Right lobe of liver (tissue), 6 donors: Measurements from ENCODE around the gene PPP2R5D. TPM values are rescaled to one million over a fixed set of nuclear protein-coding genes. Genes with fewer than 3 reads are reported as not detected.

ENCODE experiments used
- ATAC-seq, 4 donors: fragments of 200-7000 bp; cut with Tn5 transposase; one replicate each; pipeline ENCODE4 v1.9.1; 2020; ENCODE audit warnings: mild to moderate bottlenecking in 4 of 4, moderate library complexity in 4 of 4
- DNase-seq, 3 donors: peaks; one replicate each; pipeline ENCODE4 v3.0.0-alpha.2; 2020
- H3K27ac ChIP-seq, 3 donors: fragments of 200-600 bp; one replicate each; pipeline ENCODE4 v1.8.0; 2022
- H3K27me3 ChIP-seq, 2 donors: fragments of 200-600 bp; one replicate each; pipeline ENCODE4 v1.8.0; 2022
- H3K36me3 ChIP-seq, 4 donors: fragments of 200-600 bp; sonication (generic) in 1 of 4; one replicate each; pipeline versions ENCODE4 v1.5.1 to v1.8.0; 2017 to 2022; ENCODE audit warnings: control low read depth in 1 of 4
- H3K4me1 ChIP-seq, 4 donors: fragments of 200-600 bp; sonication (generic) in 1 of 4; one replicate each; pipeline versions ENCODE4 v1.5.1 to v1.8.0; 2017 to 2022; ENCODE audit warnings: control low read depth in 1 of 4
- H3K4me3 ChIP-seq, 3 donors: fragments of 200-600 bp; one replicate each; pipeline ENCODE4 v1.8.0; 2022
- H3K9me3 ChIP-seq, 4 donors: fragments of 200-600 bp; sonication (generic) in 1 of 4; one replicate each; pipeline versions ENCODE4 v1.5.1 to v1.8.0; 2017 to 2022; ENCODE audit warnings: control low read depth in 1 of 4
- POLR2A ChIP-seq: fragments of 450-650 bp; IDR thresholded peaks from one replicate; pipeline ENCODE4 v1.6.1; 2017; ENCODE audit warnings: antibody characterized with exemption, mild to moderate bottlenecking
- WGBS: methylation state at CpG from one replicate; pipeline ENCODE4 v1.1.6; 2018; ENCODE audit warnings: low coverage, low lambda C conversion rate; ENCODE audit not compliant: insufficient coverage; ENCODE audit errors: missing lambda C conversion rate; 5-methylcytosine and 5-hydroxymethylcytosine counted together
- intact Hi-C, 2 donors: fragments of 100-400 bp; cut with DNase I; formaldehyde crosslinking; loops; one replicate each; pipeline versions ENCODE4 v1.11.2 to v1.14.1; 2022
- total RNA-seq, 6 experiments: library from RNA; depleted of rRNA in 2 of 6; stranded (reverse); fragments of >200 nt in 2 of 6; fragmentation: NEBNext Ultra II Directional in 3 of 6; extraction: Animal tissue kit (Norgen Biotek cat#: 25700) in 3 of 6; gene quantifications; one replicate each; pipeline versions ENCODE4 v1.1.0 to v1.2.4, GENCODE V29; 2016 to 2023
- TF ChIP-seq, protein P1 (sequence below), 4 donors: fragments of 200-600 bp in 3 of 4; fragments of 450-650 bp in 1 of 4; IDR thresholded peaks; one replicate each; pipeline versions ENCODE4 v1.5.1 to v1.8.0; 2016 to 2022; ENCODE audit warnings: antibody characterized with exemption in 4 of 4, mild to moderate bottlenecking in 2 of 4
- donor health status: DM: no; HTN: yes; CAD: no.
- donor health status: DM: no; HTN: no; CAD: no.
- donor health status: DM: no; HTN: no; CAD: no.
- donor health status: DM: no; HTN: yes; CAD: no.
- donor health status: DM: no; HTN: yes; CAD: no.

PPP2R5D gene
- total RNA-seq, 6 experiments from 2014 or later: 11.5 to 24.0 (median 16.3) TPM

DNA sequence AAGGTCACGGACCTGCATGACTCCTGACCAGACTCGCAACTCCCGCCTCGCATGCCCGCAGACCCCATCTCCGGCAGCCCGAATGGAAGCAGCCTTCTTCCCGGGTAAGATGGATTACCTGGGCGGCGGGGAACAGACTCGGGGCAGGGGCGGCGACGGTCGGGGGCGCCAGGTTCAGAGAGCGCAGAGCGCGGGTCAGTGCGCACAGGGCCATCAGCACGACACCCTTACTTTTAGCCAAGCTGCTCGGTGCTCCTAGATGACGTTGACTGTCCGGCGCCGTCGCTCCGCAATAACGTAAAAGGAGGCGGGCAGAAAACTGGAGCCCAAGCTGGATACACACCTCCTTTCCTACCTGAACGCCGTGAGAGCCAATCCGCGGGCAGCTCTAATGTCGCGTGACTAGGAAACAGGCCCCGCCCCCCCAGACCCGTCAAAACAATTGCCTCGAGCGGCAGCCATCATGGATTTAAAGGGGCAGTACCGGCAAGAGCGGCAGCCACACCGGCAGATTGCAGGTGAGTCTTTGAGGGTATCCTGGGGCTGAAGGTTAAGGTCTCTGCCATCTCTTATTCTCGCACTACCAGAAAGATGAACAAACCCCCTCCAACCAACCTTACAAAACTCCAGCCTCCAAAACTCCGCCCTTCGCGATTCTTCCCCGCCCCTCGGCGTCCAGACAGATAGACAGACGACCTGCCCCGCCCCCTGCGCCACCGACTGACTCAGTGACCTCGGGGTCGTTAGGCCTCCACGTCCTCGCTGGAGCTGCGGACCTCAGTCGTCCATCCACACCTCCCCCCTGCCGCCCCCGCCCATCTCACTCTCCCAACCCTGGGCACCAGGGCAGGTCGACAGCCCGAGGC lies 75.0 kb downstream of the PPP2R5D start, which contains the start of the genes KLC4 and MRPL2:
Gene KLC4, plus strand, starts transcription at position 464 of the 866 bp plus-strand sequence. CDS start 1,705 bp downstream, outside the sequence.
Gene MRPL2, minus strand, starts transcription at position 267 of the 866 bp plus-strand sequence. Its CDS starts 53 bp downstream, at position 214.
- Histone ChIP-seq H3K4me3 (peak within 1 kb of the TSS; percentile 77 to 98 (median 88)), H3K36me3 (peaks cover 0 to 27% (median 9%) of the 10 kb centered on the region in 4 donors), H3K4me1 (peaks cover 0 to 26% (median 9%) of the 10 kb centered on the region in 4 donors), H3K27ac (peak within 1 kb of the TSS; percentile 89 to 96 (median 89)), H3K27me3 (no peaks in the 10 kb centered on the region), H3K9me3 (no peaks in the 10 kb centered on the region)
- intact Hi-C loops: no loop called here
- peak; percentile 86 to 90 (median 87) for ATAC-seq
- WGBS: 0% methylated on average over 36 of the region's 64 CpGs
- DNase-seq: peak; percentile 97 to 99 (median 99)
- TF ChIP-seq, protein P1, sequence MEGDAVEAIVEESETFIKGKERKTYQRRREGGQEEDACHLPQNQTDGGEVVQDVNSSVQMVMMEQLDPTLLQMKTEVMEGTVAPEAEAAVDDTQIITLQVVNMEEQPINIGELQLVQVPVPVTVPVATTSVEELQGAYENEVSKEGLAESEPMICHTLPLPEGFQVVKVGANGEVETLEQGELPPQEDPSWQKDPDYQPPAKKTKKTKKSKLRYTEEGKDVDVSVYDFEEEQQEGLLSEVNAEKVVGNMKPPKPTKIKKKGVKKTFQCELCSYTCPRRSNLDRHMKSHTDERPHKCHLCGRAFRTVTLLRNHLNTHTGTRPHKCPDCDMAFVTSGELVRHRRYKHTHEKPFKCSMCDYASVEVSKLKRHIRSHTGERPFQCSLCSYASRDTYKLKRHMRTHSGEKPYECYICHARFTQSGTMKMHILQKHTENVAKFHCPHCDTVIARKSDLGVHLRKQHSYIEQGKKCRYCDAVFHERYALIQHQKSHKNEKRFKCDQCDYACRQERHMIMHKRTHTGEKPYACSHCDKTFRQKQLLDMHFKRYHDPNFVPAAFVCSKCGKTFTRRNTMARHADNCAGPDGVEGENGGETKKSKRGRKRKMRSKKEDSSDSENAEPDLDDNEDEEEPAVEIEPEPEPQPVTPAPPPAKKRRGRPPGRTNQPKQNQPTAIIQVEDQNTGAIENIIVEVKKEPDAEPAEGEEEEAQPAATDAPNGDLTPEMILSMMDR (IDR thresholded peaks at IDR 0.05): no peak
- TF ChIP-seq POLR2A: peak; percentile 73

DNA sequence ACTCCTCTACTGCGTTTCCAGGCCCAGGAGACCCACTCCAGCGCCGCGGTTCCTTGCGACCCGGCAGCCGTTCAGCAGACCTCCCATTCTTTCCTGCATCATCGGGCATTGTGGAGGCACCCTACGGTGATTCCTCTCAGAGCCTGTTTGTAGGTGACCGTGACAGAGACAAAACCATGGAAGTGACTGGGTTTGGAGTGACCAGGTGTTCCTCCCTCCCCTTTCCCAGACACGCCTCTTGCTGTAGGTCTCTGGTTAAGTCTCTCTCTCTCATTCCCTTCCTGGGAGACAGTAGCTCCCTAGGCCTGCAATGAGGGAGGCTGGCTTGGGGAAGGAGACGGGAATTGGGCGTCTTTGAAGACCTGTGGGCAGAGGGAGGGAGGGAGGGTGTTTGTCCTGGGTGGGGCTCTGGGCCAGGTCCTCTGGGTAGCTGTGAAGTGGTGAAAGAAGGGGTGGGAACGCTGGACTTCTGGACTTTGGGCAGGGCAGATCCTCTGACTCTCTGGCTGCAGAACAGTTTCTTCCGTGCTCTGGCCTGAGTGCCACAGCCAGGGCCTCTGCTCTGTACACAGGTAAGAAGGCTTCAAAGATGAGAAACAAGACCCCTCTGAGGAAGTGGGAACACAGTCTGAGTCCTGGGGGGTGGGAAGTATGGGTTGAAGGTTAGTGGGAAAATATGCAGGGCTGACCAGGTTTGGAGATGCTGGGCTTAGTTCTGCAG lies 75.8 kb downstream of the PPP2R5D start:
- no peaks in the 10 kb centered on the region for H3K9me3 ChIP-seq
- WGBS: 13% methylated on average over 6 of the region's 15 CpGs
- peak overlapping the region; percentile 89 to 96 (median 89) for H3K27ac ChIP-seq
- intact Hi-C loops: no loop called here
- no peaks in the 10 kb centered on the region for H3K27me3 ChIP-seq
- peaks cover 0 to 33% (median 9%) of the 10 kb centered on the region in 4 donors for H3K36me3 ChIP-seq
- ATAC-seq: peak; percentile 70 to 78 (median 76)
- peaks cover 0 to 26% (median 9%) of the 10 kb centered on the region in 4 donors for H3K4me1 ChIP-seq
- H3K4me3 ChIP-seq: peak overlapping the region; percentile 77 to 98 (median 88)
- TF ChIP-seq, protein P1 (IDR thresholded peaks at IDR 0.05): no peak
- peak; percentile 59 for TF ChIP-seq POLR2A
- DNase-seq: peak; percentile 83 to 96 (median 92)

DNA sequence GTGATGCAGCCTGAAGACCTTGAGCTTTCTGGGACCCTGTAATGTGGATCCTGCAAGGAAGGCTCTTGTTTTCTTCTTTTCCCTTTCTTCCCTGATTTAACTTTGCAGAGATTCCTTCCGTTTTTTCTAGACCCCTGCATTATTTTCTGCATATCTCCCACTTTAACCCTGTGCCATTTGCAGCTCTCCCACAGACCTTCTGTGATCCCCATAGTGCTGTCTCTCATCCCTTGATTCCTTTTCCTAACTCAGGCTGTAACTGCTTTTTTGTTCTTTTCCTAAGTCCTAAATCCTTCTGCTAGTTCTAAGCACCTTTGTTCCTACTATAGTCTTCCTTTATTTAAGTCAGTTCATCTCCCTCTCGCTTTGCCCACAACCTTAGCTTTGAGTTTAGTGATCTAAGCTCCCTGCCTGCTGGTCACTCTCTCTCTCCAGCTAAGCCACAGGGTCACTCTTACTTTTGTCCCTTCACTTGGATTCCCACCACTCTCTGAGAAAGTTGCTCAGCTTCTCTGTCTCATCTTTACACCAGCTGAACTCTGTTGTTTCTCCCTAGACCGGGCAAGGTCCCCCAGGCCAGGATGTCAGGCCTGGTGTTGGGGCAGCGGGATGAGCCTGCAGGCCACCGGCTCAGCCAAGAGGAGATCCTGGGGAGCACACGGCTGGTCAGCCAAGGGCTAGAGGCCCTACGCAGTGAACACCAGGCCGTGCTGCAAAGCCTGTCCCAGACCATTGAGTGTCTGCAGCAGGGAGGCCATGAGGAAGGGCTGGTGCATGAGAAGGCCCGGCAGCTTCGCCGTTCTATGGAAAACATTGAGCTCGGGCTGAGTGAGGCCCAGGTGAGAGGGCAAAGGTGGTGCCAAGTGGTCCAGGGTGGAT lies 76.6 kb downstream of the PPP2R5D start:
- TF ChIP-seq, protein P1 (IDR thresholded peaks at IDR 0.05): no peak
- no peak for TF ChIP-seq POLR2A
- no peaks in the 10 kb centered on the region for H3K27me3 ChIP-seq
- H3K27ac ChIP-seq: peak overlapping the region; percentile 60 to 89 (median 89)
- WGBS: 42% methylated on average over 7 of the region's 12 CpGs
- H3K9me3 ChIP-seq: no peaks in the 10 kb centered on the region
- DNase-seq (peak in 2 of 3 donors; percentile 24 to 54), ATAC-seq (no peak)
- peaks cover 0 to 26% (median 9%) of the 10 kb centered on the region in 4 donors for H3K4me1 ChIP-seq
- H3K36me3 ChIP-seq: peaks cover 0 to 33% (median 10%) of the 10 kb centered on the region in 4 donors
- peak overlapping the region; percentile 77 to 98 (median 88) for H3K4me3 ChIP-seq
- intact Hi-C loops: no loop called here

DNA sequence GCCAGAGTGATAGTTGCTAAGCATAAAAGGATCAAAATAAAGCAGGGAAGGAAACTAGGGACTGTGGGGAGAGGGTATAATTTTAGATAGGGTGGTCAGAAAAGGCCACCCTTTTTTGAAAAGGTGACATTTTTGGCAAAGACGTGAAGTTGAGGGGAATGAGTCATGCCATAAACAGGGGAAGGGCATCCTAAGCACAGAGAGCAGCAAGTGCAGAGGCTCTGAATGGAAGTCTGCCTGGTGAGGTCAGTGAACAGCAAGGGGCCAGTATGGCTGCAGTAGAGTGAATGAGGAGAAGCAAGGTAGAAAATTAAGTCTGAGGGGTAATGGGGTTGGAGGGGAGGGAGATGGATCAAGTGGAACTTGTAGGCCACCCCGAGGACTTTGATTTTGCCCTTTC lies 77.5 kb downstream of the PPP2R5D start:
- H3K27ac ChIP-seq: no peak overlapping the region
- no peak for ATAC-seq
- intact Hi-C loops: no loop called here
- peaks cover 0 to 26% (median 9%) of the 10 kb centered on the region in 4 donors for H3K4me1 ChIP-seq
- no peaks in the 10 kb centered on the region for H3K27me3 ChIP-seq
- 46% methylated on average over 1 of the region's 2 CpGs for WGBS
- no peaks in the 10 kb centered on the region for H3K9me3 ChIP-seq
- DNase-seq: no peak
- peaks cover 0 to 37% (median 14%) of the 10 kb centered on the region in 4 donors for H3K36me3 ChIP-seq
- TF ChIP-seq, protein P1 (IDR thresholded peaks at IDR 0.05): no peak
- no peak for TF ChIP-seq POLR2A
- H3K4me3 ChIP-seq: peak overlapping the region in 2 of 3 donors; percentile 77 to 98
